Skeletal muscle tissue (tissue), 4 donors: ENCODE results near the gene TMEM145. TPM values are rescaled to one million over a fixed set of nuclear protein-coding genes. Genes with fewer than 3 reads are reported as not detected.

Source experiments
- H3K27ac ChIP-seq: one replicate; pipeline ENCODE4 v1.7.0; 2013; ENCODE audit warnings: mild to moderate bottlenecking, low read depth, low read length, inconsistent platforms
- H3K27me3 ChIP-seq, 3 donors: one replicate each; pipeline ENCODE4 v1.7.0; 2013; ENCODE audit warnings: low read length in 3 of 3; ENCODE audit not compliant: control insufficient read depth in 3 of 3, insufficient read depth in 3 of 3
- H3K36me3 ChIP-seq, 3 donors: one replicate each; pipeline ENCODE4 v1.7.0; 2013; ENCODE audit warnings: low read length in 3 of 3; ENCODE audit not compliant: control insufficient read depth in 3 of 3, insufficient read depth in 3 of 3
- H3K4me1 ChIP-seq, 3 donors: one replicate each; pipeline ENCODE4 v1.7.0; 2013; ENCODE audit warnings: low read length in 3 of 3, mild to moderate bottlenecking in 3 of 3; ENCODE audit not compliant: control insufficient read depth in 3 of 3, insufficient read depth in 3 of 3
- H3K4me3 ChIP-seq, 3 donors: one replicate each; pipeline ENCODE4 v1.7.0; 2013; ENCODE audit warnings: low read length in 3 of 3
- H3K9ac ChIP-seq, 3 donors: one replicate each; pipeline ENCODE4 v1.7.0; 2013; ENCODE audit warnings: low read length in 3 of 3, mild to moderate bottlenecking in 3 of 3, moderate library complexity in 2 of 3, low read depth in 1 of 3
- H3K9me3 ChIP-seq, 3 donors: one replicate each; pipeline ENCODE4 v1.7.0; 2013; ENCODE audit warnings: low read length in 3 of 3; ENCODE audit not compliant: control insufficient read depth in 3 of 3
- total RNA-seq: library from RNA; depleted of rRNA; stranded (reverse); fragments of >200 nt; gene quantifications from one replicate; pipeline ENCODE4 v1.2.3, GENCODE V29; 2014
- donor health status: Osteomylitis.

The TMEM145 gene
- total RNA-seq, 1 donor from 2014 or later = 0.52 TPM

DNA sequence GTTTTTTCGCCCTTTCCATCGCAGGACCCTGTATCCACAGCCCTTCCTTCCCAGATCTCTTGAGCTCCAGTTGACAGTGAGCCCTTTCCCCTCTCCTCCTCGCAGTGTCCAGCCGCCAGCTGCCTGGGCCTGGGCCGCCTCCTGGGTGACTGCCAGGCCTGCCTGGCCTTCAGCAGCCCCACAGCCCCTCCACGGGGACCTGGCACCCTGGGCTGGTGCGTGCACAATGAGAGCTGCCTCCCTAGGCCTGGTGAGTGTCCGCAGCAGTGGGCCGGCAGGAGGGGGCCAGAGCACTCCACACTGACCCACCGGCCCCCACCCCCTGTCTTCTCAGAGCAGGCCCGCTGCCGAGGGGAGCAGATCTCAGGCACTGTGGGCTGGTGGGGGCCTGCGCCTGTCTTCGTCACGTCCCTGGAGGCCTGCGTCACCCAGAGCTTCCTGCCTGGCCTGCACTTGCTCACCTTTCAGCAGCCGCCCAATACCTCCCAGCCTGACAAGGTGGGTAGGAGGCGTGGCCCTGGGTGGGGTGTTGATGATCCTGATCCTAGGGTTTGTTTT, 31.3 kb downstream of the TMEM145 start:
- H3K36me3 ChIP-seq = peaks cover 18 to 37% (median 26%) of the 10 kb centered on the region in 3 donors

GRCh38 chr19:42345191-42345812, 32.2 kb downstream of the TMEM145 start:
- H3K9me3 ChIP-seq = no peaks in the 10 kb centered on the region
- no peak overlapping the region for H3K27ac ChIP-seq
- H3K4me3 ChIP-seq = no peak overlapping the region
- no peaks in the 10 kb centered on the region for H3K4me1 ChIP-seq
- H3K9ac ChIP-seq = no peak overlapping the region
- H3K27me3 ChIP-seq = no peaks in the 10 kb centered on the region
- peaks cover 21 to 44% (median 21%) of the 10 kb centered on the region in 3 donors for H3K36me3 ChIP-seq

More for the DNA sequence above, 31.3 kb downstream of the TMEM145 start:
- Histone ChIP-seq H3K4me1 (no peaks in the 10 kb centered on the region), H3K9ac (no peak overlapping the region), H3K9me3 (no peaks in the 10 kb centered on the region), H3K27ac (no peak overlapping the region), H3K27me3 (no peaks in the 10 kb centered on the region), H3K4me3 (no peak overlapping the region)

- H3K4me1 ChIP-seq = no peaks in the 10 kb centered on the region
- H3K4me3 ChIP-seq = no peak overlapping the region
- no peak overlapping the region for H3K27ac ChIP-seq
- no peak overlapping the region for H3K9ac ChIP-seq
- H3K36me3 ChIP-seq = peaks cover 29 to 40% (median 32%) of the 10 kb centered on the region in 3 donors
- H3K27me3 ChIP-seq = no peaks in the 10 kb centered on the region
- no peaks in the 10 kb centered on the region for H3K9me3 ChIP-seq
Measured at GRCh38 chr19:42348211-42348610, 35.1 kb downstream of the TMEM145 start.

- H3K4me1 ChIP-seq = no peaks in the 10 kb centered on the region
- H3K36me3 ChIP-seq = peaks cover 35 to 43% (median 40%) of the 10 kb centered on the region in 3 donors
- H3K9me3 ChIP-seq = no peaks in the 10 kb centered on the region
- no peak overlapping the region for H3K9ac ChIP-seq
- no peak overlapping the region for H3K4me3 ChIP-seq
- H3K27ac ChIP-seq = no peak overlapping the region
- H3K27me3 ChIP-seq = no peaks in the 10 kb centered on the region
Measured at GRCh38 chr19:42349378-42350107, 36.4 kb downstream of the TMEM145 start.

- no peak overlapping the region for H3K4me3 ChIP-seq
- H3K9me3 ChIP-seq = no peaks in the 10 kb centered on the region
- no peaks in the 10 kb centered on the region for H3K4me1 ChIP-seq
- no peak overlapping the region for H3K9ac ChIP-seq
- no peak overlapping the region for H3K27ac ChIP-seq
- H3K36me3 ChIP-seq = peaks cover 38 to 46% (median 43%) of the 10 kb centered on the region in 3 donors
- no peaks in the 10 kb centered on the region for H3K27me3 ChIP-seq
Measured at GRCh38 chr19:42350417-42350816, 37.3 kb downstream of the TMEM145 start.

- Histone ChIP-seq H3K4me3 (no peak overlapping the region), H3K9ac (no peak overlapping the region), H3K27ac (no peak overlapping the region), H3K27me3 (no peaks in the 10 kb centered on the region), H3K4me1 (no peaks in the 10 kb centered on the region), H3K36me3 (peaks cover 44 to 49% (median 48%) of the 10 kb centered on the region in 3 donors), H3K9me3 (no peaks in the 10 kb centered on the region)
Measured at GRCh38 chr19:42351079-42351735, 38.1 kb downstream of the TMEM145 start.

GRCh38 chr19:42352301-42353259, 39.5 kb downstream of the TMEM145 start:
- Histone ChIP-seq H3K36me3 (peaks cover 56 to 61% (median 61%) of the 10 kb centered on the region in 3 donors), H3K27me3 (no peaks in the 10 kb centered on the region), H3K27ac (no peak overlapping the region), H3K4me1 (no peaks in the 10 kb centered on the region), H3K4me3 (no peak overlapping the region), H3K9me3 (no peaks in the 10 kb centered on the region), H3K9ac (no peak overlapping the region)

GRCh38 chr19:42353341-42354015, 40.4 kb downstream of the TMEM145 start:
- no peaks in the 10 kb centered on the region for H3K9me3 ChIP-seq
- H3K36me3 ChIP-seq = peaks cover 59 to 63% (median 60%) of the 10 kb centered on the region in 3 donors

DNA sequence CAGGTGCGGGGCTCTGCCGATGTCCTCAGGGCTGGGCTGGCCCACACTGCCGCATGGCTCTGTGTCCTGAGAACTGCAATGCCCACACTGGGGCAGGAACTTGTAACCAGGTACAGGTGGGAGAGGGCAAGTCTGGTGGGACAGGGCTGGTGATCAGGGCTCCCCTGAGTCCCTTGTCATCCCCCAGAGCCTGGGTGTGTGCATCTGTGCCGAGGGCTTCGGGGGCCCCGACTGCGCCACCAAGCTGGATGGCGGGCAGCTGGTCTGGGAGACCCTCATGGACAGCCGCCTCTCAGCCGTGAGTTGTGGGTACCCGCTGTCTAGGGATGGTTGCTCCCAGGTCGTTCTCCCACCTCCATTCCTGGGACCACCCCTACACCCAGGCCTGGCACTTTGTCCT, 42.8 kb downstream of the TMEM145 start:
- Histone ChIP-seq H3K27ac (no peak overlapping the region), H3K36me3 (peaks cover 58 to 65% (median 59%) of the 10 kb centered on the region in 3 donors), H3K4me1 (no peaks in the 10 kb centered on the region), H3K9me3 (no peaks in the 10 kb centered on the region), H3K4me3 (no peak overlapping the region), H3K27me3 (no peaks in the 10 kb centered on the region), H3K9ac (no peak overlapping the region)

More at GRCh38 chr19:42353341-42354015, 40.4 kb downstream of the TMEM145 start:
- no peak overlapping the region for H3K27ac ChIP-seq
- H3K4me3 ChIP-seq = no peak overlapping the region
- H3K9ac ChIP-seq = no peak overlapping the region
- H3K27me3 ChIP-seq = no peaks in the 10 kb centered on the region
- H3K4me1 ChIP-seq = no peaks in the 10 kb centered on the region
